Activated naive CD8-positive, alpha-beta T cell treated with anti-CD3 and anti-CD28 coated beads, Interleukin-2, amount 50 U/mL, for 24 hours (primary cell): ENCODE data around the gene DCK.
"Not testable (repeated sequence)": the region's sequence is repeated elsewhere in the genome, so short reads cannot be mapped to it uniquely, and the experiment has no call there.

ENCODE experiments used
- ATAC-seq: fragments of 150-1000 bp; cut with Tn5 transposase; one replicate; pipeline ENCODE4 v1.10.0; 2021
- DNase-seq: peaks from one replicate; pipeline ENCODE4 v3.0.0; 2021
- H3K27ac Mint-ChIP-seq: one replicate; pipeline ENCODE4 v1.8.0; 2021; ENCODE audit warnings: mild to moderate bottlenecking, mixed read lengths
- H3K27me3 Mint-ChIP-seq: one replicate; pipeline ENCODE4 v1.8.0; 2021; ENCODE audit warnings: mixed read lengths
- H3K36me3 Mint-ChIP-seq: one replicate; pipeline ENCODE4 v1.8.0; 2021; ENCODE audit warnings: low read depth, mixed read lengths
- H3K4me1 Mint-ChIP-seq: one replicate; pipeline ENCODE4 v1.8.0; 2021; ENCODE audit warnings: mixed read lengths
- H3K4me3 Mint-ChIP-seq: one replicate; pipeline ENCODE4 v1.8.0; 2021; ENCODE audit warnings: mild to moderate bottlenecking, moderate library complexity, mixed read lengths
- H3K9me3 Mint-ChIP-seq: one replicate; pipeline ENCODE4 v1.8.0; 2021; ENCODE audit warnings: mixed read lengths

Gene DCK

DNA sequence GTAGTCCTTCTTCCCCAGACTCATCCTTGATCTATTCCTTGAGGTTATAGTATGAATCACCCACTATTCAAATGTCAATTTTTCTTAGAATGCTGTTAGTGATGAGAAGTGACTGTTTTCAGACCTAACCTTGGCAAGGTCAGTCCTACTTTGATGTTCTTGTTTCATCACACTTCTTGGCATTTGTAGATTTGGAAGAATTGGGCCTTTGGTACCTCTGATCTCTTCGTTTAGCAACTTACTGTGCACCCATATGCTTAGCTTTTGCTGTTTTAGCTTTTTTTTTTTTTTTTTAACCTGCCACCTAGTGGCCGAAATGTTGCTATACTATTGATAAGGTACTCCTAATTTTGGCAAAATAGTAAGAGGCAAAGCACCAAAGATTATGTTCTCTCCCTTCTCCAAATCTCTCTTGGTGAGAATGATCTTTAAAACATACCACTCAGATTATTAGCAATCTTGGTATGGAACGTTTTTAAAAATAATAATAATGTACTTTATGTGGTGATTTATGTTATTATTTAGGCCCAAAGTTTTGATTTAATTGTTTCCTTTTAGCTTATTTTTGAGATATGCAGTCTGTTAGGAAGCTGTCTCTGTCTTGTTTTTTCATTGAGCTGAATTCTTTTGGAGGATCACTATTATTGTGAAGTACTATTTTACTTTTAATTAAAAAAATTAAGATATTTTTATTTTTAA lies 16.6 kb downstream of the DCK start:
- Mint-ChIP-seq H3K9me3 (no peaks in the 10 kb centered on the region), H3K27ac (peak overlapping the region; percentile 61), H3K36me3 (peaks cover 25% of the 10 kb centered on the region), H3K27me3 (no peaks in the 10 kb centered on the region), H3K4me1 (peaks cover 41% of the 10 kb centered on the region), H3K4me3 (no peak overlapping the region)
- ATAC-seq (peak; percentile 72), DNase-seq (no peak)

DNA sequence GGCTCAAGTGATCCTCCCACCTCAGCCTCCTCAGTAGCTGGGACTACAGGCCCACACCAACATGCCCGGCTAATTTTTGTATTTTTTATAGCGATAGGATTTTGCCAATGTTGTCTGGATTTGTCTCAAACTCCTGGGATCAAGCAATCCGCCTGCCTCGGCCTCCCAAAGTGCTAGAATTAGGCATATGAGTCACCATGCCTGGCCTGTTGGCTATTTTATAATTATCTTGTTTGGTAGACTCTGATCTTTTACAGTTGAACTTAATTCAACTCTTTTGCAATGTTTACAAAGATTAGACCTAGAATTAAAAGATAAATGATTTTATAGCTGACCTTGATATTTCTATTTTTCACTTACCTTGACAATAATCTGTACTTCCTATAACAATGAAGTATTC lies 18.0 kb downstream of the DCK start:
- H3K36me3 Mint-ChIP-seq = peaks cover 25% of the 10 kb centered on the region
- H3K4me3 Mint-ChIP-seq = no peak overlapping the region
- no peak for DNase-seq
- H3K9me3 Mint-ChIP-seq = no peaks in the 10 kb centered on the region
- H3K4me1 Mint-ChIP-seq = peaks cover 33% of the 10 kb centered on the region
- no peak overlapping the region for H3K27ac Mint-ChIP-seq
- no peak for ATAC-seq
- H3K27me3 Mint-ChIP-seq = no peaks in the 10 kb centered on the region

DNA sequence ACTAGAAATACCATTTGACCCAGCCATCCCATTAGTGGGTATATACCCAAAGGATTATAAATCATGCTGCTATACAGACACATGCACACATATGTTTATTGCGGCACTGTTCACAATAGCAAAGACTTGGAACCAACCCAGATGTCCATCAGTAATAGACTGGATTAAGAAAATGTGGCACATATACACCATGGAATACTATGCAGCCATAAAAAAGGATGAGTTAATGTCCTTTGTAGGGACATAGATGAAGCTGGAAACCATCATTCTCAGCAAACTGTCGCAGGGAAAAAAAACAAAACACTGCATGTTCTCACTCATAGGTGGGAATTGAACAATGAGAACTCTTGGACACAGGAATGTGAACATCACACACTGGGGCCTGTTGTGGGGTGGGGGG lies 23.9 kb downstream of the DCK start:
- H3K27ac Mint-ChIP-seq = not testable (repeated sequence)

DNA sequence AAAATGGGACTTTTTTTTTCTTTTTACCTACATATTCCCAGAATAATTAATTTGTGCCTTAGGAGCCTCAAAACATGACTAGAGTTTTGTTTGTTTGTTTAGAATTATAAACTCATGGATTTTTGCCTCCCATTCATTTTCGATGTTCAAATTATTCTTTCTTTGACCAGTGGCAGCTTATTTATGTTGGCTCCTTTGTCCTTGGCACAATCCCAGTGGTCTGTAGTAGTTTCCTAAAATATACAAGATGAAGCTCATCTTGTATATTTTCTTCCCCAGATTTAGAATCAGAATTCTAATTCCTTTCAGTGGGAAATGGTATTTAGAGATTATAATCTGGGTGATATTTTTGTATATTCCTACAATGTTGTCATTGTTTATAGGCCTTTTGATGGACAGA lies 27.2 kb downstream of the DCK start:
- Mint-ChIP-seq H3K27ac (no peak overlapping the region), H3K9me3 (no peaks in the 10 kb centered on the region), H3K27me3 (no peaks in the 10 kb centered on the region), H3K4me1 (peaks cover 7% of the 10 kb centered on the region), H3K36me3 (peaks cover 24% of the 10 kb centered on the region), H3K4me3 (no peak overlapping the region)
- ATAC-seq = no peak
- DNase-seq = no peak

More for the DNA sequence above, 23.9 kb downstream of the DCK start:
- not testable (repeated sequence) for H3K27me3 Mint-ChIP-seq, H3K4me1 Mint-ChIP-seq, ATAC-seq, DNase-seq, H3K4me3 Mint-ChIP-seq, H3K9me3 Mint-ChIP-seq
- peaks cover 19% of the 10 kb centered on the region for H3K36me3 Mint-ChIP-seq

DNA sequence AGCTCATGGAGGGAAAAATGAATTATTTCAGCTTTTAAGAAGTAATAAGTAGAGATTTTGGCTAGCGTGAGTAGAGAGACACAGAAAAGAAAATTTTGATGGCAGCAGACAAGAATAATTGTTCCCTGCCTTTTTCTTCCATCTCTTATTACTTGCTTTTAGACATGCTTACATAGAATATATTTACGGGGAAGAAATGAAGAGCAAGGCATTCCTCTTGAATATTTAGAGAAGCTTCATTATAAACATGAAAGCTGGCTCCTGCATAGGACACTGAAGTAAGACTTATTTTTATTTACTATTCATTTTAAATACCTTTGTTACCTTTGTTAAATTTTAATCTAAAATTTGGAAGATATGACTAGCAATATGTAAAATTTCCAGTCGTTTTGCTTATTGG lies 32.2 kb downstream of the DCK start:
- Mint-ChIP-seq H3K36me3 (peaks cover 38% of the 10 kb centered on the region), H3K27ac (no peak overlapping the region), H3K4me3 (no peak overlapping the region), H3K27me3 (no peaks in the 10 kb centered on the region), H3K9me3 (no peaks in the 10 kb centered on the region), H3K4me1 (no peaks in the 10 kb centered on the region)
- DNase-seq (no peak), ATAC-seq (no peak)

DNA sequence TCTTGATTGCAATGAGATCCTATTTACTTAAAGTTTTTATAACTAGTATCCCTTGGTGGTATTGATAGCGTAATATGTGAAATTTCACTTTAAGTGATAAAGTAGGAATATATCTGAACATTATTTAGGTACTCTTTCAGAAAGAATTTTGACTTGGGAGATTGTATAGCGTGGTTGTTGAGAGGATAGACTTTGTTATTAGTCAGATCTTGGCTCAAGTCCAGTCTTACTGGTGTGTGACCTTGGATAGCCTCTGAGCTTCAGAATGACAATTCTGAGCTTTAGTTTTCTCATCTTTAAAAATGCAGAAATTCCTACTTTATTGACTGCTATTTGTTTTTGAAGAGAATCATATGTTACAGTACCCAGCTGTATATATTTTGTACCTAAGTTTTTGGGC lies 32.6 kb downstream of the DCK start:
- no peak overlapping the region for H3K4me3 Mint-ChIP-seq
- H3K4me1 Mint-ChIP-seq = no peaks in the 10 kb centered on the region
- peak overlapping the region; percentile 23 for H3K27ac Mint-ChIP-seq
- DNase-seq (no peak), ATAC-seq (no peak)
- no peaks in the 10 kb centered on the region for H3K9me3 Mint-ChIP-seq
- H3K36me3 Mint-ChIP-seq = peaks cover 39% of the 10 kb centered on the region
- no peaks in the 10 kb centered on the region for H3K27me3 Mint-ChIP-seq

DNA sequence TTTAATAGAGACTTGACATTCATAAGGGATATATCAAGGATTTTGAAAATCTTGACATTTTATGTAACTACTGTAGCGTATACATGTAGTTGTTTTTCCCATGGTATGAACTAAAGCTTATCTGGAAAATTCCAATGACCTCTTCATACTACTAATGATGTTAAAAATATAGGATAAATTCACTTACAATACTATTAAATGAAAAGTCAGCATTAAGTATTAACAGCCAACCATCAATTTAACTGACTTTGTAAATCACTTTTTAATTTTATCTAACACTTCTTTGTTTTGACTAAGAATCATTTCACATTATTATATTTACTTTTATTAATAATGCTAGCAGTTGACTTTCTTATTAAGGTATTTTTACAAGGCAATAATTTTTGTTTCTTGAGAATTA lies 34.2 kb downstream of the DCK start:
- Mint-ChIP-seq H3K27me3 (no peaks in the 10 kb centered on the region), H3K9me3 (no peaks in the 10 kb centered on the region), H3K4me1 (no peaks in the 10 kb centered on the region), H3K36me3 (peaks cover 43% of the 10 kb centered on the region), H3K27ac (no peak overlapping the region), H3K4me3 (no peak overlapping the region)
- no peak for DNase-seq
- ATAC-seq = no peak

DNA sequence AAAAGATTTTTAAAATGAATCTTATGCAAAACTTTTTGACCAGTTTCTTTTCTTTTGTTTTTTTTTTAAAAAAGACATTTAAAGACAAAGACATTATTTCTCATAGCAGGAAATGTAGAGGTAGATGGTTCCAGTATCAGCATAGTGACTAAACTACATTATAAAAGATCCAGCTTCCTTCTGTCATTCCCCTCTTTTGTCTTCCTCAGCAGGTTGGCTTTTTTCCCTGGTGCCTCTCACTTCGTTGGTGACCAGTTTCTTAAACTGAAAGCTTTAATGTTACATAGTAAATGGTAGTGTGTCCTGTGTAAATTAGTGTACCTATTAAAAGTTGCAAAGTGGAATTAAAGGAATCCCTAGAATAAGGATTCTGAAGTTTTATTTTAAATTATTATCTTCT lies 36.1 kb downstream of the DCK start:
- Mint-ChIP-seq H3K27ac (no peak overlapping the region), H3K27me3 (no peaks in the 10 kb centered on the region), H3K4me1 (no peaks in the 10 kb centered on the region), H3K9me3 (no peaks in the 10 kb centered on the region), H3K36me3 (peaks cover 35% of the 10 kb centered on the region), H3K4me3 (no peak overlapping the region)
- DNase-seq (no peak), ATAC-seq (no peak)

DNA sequence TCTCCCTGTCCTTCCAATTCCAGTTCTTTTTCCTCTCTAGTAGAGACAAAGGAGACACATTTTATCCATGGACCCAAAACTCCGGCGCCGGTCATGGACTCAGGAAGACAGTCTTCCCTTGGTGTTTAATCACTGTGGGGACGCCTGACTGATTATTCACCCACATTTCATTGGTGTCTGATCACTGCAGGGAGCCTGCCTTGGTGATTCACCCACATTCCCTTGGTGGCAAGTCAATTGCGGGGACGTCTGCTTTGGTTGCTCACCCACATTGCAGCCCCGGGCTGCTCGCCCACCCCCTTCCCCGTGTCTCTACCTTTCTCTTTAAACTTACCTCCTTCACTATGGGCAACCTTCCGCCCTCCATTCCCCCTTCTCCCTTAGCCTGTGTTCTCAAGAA lies 38.7 kb downstream of the DCK start:
- H3K4me1 Mint-ChIP-seq, H3K27me3 Mint-ChIP-seq, H3K27ac Mint-ChIP-seq, H3K4me3 Mint-ChIP-seq, ATAC-seq, H3K9me3 Mint-ChIP-seq, DNase-seq: not testable (repeated sequence)
- peaks cover 29% of the 10 kb centered on the region for H3K36me3 Mint-ChIP-seq

DNA sequence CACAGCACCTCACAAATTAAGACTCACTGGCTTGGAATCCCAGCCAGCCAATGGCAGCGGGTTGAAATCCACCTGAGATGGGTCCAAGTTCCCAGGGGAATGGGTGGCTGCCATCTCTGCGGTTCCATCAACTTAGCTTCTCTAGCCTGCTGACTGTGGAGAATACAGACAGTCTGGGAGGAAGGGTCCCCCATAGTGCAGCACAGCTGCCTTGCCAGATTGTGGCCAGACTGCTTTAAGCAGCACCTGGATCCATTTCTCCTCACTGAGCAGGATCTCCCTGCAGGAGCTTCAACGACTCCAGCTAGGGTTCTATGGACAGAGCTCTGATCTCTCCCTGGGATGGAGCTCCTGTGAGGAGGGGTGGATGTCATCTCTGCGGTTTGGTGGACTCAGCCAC lies 51.8 kb downstream of the DCK start:
- ATAC-seq = no peak
- peaks cover 20% of the 10 kb centered on the region for H3K9me3 Mint-ChIP-seq
- H3K27me3 Mint-ChIP-seq = no peaks in the 10 kb centered on the region
- no peak for DNase-seq
- H3K4me1 Mint-ChIP-seq = no peaks in the 10 kb centered on the region
- H3K27ac Mint-ChIP-seq = no peak overlapping the region
- H3K4me3 Mint-ChIP-seq = no peak overlapping the region
- H3K36me3 Mint-ChIP-seq = peaks cover 22% of the 10 kb centered on the region

DNA sequence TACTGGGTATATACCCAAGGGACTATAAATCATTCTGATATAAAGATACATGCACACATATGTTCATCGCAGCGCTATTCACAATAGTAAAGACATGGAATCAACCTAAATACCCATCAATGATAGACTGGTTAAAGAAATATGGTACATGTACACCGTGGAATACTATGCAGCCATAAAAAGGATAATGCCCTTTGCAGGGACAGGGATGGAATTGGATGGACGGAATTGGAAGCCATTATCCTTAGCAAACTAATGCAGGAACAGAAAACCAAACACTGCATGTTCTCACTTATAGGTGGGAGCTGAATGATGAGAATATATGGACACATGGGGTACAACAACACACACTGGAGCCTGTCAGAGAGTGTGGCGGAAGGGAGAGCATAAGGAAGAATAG lies 55.9 kb downstream of the DCK start:
- Mint-ChIP-seq H3K27me3 (no peaks in the 10 kb centered on the region), H3K4me1 (no peaks in the 10 kb centered on the region), H3K36me3 (no peaks in the 10 kb centered on the region), H3K27ac (no peak overlapping the region), H3K9me3 (peaks cover 4% of the 10 kb centered on the region), H3K4me3 (no peak overlapping the region)
- no peak for DNase-seq
- ATAC-seq = no peak

DNA sequence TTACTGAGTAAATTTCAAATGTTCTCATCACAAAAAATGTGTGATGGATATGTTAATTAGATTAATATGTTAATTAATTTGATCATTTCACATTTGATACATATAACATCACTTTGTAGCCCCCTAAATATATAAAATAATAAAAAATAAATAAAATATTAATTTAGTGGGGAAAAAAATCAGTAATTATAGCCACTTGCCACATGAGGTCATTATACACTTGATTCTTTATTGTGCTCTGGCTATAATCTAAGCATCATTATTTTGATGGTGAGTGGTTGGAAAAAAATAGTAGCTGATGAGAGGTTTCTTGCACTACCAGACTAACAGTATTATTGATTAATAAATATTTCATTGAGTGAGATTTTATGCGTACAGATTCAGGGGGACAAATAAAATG lies 57.4 kb downstream of the DCK start:
- Mint-ChIP-seq H3K27ac (no peak overlapping the region), H3K36me3 (no peaks in the 10 kb centered on the region), H3K4me3 (no peak overlapping the region), H3K9me3 (peaks cover 4% of the 10 kb centered on the region), H3K27me3 (no peaks in the 10 kb centered on the region), H3K4me1 (no peaks in the 10 kb centered on the region)
- ATAC-seq (no peak), DNase-seq (no peak)

DNA sequence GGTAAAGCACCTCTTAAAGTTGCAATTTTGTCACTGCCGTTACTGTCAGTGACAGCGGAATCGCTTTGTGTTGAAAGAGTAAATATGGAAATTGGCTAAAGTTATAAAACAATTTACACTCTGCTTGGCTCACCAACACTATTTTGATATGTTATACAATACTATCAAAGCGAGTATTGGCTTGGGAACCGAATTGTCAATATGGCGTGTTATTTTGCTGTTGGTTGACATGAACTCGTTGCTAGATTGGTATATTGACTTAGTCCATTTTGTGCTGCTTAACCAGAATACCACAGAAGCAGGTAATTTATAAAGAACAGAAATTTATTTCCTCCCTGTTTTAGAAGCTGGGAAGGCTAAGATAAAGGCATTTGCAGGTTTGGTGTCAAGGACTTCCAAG lies 58.6 kb downstream of the DCK start:
- Mint-ChIP-seq H3K4me1 (no peaks in the 10 kb centered on the region), H3K36me3 (no peaks in the 10 kb centered on the region), H3K4me3 (no peak overlapping the region), H3K9me3 (peaks cover 4% of the 10 kb centered on the region), H3K27ac (no peak overlapping the region), H3K27me3 (no peaks in the 10 kb centered on the region)
- ATAC-seq = no peak
- no peak for DNase-seq

DNA sequence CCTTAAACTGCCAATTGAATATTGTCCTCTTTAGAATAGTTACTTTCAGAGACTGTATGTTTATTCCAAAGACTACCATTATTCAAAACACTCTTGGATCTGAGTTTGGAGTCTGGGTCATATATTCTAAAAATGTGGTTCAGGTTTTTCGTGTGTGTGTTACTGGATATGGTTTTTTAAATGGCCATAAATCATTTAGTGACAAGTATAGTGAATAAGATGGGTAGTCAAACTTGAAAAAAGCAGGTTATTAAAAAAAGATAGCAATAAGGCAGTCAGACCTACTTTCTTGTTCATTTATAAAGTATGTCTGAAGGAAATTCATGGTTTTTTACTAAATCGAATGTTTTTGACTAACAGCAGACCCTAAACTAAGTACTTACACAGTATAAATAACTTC lies 59.3 kb downstream of the DCK start:
- Mint-ChIP-seq H3K27me3 (no peaks in the 10 kb centered on the region), H3K4me1 (no peaks in the 10 kb centered on the region)

DNA sequence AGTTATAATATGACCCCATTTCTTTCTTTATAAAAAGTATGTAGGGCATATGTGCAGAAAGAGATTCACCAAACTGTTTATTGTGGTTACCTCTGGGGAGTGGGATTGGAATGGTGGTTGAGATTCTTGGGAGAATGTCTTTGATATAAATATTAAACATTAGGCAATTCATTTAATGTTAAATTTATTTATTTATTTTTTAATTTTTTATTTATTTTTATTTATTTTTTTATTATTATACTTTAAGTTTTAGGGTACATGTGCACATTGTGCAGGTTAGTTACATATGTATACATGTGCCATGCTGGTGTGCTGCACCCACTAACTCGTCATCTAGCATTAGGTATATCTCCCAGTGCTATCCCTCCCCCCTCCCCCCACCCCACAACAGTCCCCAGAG lies 60.2 kb downstream of the DCK start:
- not testable (repeated sequence) for H3K4me3 Mint-ChIP-seq, DNase-seq, H3K9me3 Mint-ChIP-seq, H3K27me3 Mint-ChIP-seq, H3K27ac Mint-ChIP-seq, ATAC-seq, H3K4me1 Mint-ChIP-seq, H3K36me3 Mint-ChIP-seq

More for the DNA sequence above, 59.3 kb downstream of the DCK start:
- no peak for DNase-seq
- no peak for ATAC-seq
- no peak overlapping the region for H3K27ac Mint-ChIP-seq
- H3K36me3 Mint-ChIP-seq = no peaks in the 10 kb centered on the region
- H3K9me3 Mint-ChIP-seq = peaks cover 4% of the 10 kb centered on the region
- H3K4me3 Mint-ChIP-seq = no peak overlapping the region

DNA sequence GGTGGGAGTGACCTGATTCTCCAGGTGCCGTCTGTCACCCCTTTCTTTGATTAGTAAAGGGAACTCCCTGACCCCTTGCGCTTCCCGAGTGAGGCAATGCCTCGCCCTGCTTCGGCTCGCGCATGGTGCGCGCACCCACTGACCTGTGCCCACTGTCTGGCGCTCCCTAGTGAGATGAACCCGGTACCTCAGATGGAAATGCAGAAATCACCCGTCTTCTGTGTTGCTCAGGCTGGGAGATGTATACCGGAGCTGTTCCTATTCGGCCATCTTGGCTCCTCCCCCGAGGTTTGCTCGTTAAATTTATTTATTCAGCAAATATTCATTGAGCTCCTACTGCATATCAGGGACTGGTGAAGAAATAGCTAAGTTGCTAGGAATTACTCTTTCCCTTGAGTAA lies 66.1 kb downstream of the DCK start:
- DNase-seq, H3K27ac Mint-ChIP-seq, ATAC-seq, H3K27me3 Mint-ChIP-seq, H3K4me3 Mint-ChIP-seq, H3K36me3 Mint-ChIP-seq, H3K9me3 Mint-ChIP-seq, H3K4me1 Mint-ChIP-seq: not testable (repeated sequence)
